H54 (cell line): Measurements from ENCODE around the gene ASB17.
A peak's percentile ranks its signal among the peaks of the same experiment; 100 is the strongest.
"Not testable (repeated sequence)": the region's sequence is repeated elsewhere in the genome, so short reads cannot be mapped to it uniquely, and the experiment has no call there.

Experiments used
- DNase-seq: peaks from one replicate; pipeline ENCODE4 v3.0.0; 2011; ENCODE audit warnings: low spot score, mixed read lengths; ENCODE audit not compliant: insufficient read length
- FAIRE-seq: peaks from 3 replicates; lab custom pipeline; 2011; peaks lifted over from hg19 to GRCh38; lab: Jason Lieb, UNC
- POLR2A ChIP-seq: IDR thresholded peaks from 2 replicates; pipeline ENCODE4 v1.6.1; 2011; ENCODE audit warnings: low read depth, mild to moderate bottlenecking, low read length

Gene ASB17, protein sequence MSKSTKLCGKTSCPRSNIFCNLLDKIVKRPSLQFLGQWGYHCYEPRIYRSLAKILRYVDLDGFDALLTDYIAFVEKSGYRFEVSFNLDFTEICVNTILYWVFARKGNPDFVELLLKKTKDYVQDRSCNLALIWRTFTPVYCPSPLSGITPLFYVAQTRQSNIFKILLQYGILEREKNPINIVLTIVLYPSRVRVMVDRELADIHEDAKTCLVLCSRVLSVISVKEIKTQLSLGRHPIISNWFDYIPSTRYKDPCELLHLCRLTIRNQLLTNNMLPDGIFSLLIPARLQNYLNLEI

GRCh38 chr1:75932304-75932703 lies at the start of gene ASB17:
Gene ASB17, minus strand, starts transcription at chr1:75932404. Its CDS starts 113 bp downstream, at chr1:75932291.
- DNase-seq (no peak), FAIRE-seq (no peak)
- no peak for TF ChIP-seq POLR2A

DNA sequence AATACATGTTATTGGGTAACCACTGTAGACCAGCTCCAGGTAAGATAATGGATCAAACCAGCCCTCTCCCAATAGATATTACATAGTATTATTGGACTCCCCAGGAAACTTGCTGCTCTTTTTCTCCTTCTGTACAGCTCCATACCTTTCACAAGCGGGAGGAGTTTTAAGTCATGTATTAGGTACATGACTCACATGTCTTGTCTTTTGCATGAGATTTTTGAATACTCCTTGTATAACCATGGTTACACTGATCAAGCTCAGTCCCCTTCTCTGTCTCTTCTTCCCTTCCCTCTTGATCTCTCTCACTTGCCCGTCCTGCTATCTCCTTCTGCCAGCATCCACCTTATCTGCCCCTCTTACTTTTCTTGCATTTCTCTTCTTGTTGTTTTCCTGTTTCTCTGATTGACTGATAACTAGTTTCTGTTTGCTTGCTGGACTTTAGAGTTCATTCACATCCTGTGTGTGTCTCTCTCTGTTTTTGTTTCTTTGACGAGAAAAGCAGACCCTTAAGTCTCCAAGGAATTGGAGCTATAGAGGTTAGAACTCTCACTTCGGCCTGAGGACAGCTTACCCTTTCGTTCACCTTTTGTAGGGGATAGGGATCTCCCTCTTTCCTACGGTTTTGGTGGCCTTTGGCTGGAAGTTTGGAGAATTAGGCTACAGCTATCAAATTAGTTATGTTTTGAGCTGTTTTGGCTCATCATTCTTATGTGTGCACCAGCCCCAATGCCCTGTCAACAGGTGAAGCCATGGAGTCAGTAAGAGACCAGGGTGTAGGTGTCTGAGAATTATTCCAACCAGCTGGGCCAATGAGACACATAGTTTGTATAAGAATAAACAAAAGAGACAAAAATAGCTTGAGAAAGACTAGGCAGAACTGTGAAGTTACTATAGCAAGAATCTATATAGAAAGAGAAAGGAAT lies 49.0 kb upstream of the ASB17 start:
- no peak for FAIRE-seq
- DNase-seq = no peak
- TF ChIP-seq POLR2A = no peak

GRCh38 chr1:75970631-75971030 lies 38.4 kb upstream of the ASB17 start:
- no peak for TF ChIP-seq POLR2A
- FAIRE-seq = no peak
- no peak for DNase-seq

- no peak for TF ChIP-seq POLR2A
- DNase-seq = no peak
- FAIRE-seq = no peak
Measured at GRCh38 chr1:75969550-75969949, 37.3 kb upstream of the ASB17 start.

DNA sequence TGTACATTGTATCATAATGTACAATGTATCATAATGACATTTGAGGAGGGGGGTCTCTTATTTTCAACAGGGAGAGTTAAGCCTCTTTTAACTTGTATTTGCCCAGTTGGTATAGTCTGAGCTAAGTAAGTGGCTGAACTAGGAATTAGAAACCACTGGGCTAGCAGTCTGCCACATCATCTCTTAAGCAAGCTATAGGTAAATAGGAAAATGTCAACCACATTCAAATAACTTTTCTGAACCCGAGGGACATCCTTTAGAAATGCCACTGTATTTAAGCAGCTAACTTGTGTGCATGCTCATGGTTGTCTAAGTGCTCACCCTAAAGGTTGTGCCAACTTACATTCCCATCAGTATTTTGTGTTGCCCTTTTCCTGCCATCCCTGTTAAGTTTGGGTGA lies 35.5 kb upstream of the ASB17 start:
- DNase-seq (no peak), FAIRE-seq (no peak)
- TF ChIP-seq POLR2A = no peak

GRCh38 chr1:75964760-75965408 lies 32.7 kb upstream of the ASB17 start:
- TF ChIP-seq POLR2A = no peak
- DNase-seq = no peak
- no peak for FAIRE-seq

- DNase-seq = not testable (repeated sequence)
Measured at GRCh38 chr1:75964110-75964759, 32.0 kb upstream of the ASB17 start.

GRCh38 chr1:75954586-75954985 lies 22.4 kb upstream of the ASB17 start:
- DNase-seq (no peak), FAIRE-seq (no peak)
- no peak for TF ChIP-seq POLR2A

More at GRCh38 chr1:75964110-75964759, 32.0 kb upstream of the ASB17 start:
- FAIRE-seq = peak; percentile 75

DNA sequence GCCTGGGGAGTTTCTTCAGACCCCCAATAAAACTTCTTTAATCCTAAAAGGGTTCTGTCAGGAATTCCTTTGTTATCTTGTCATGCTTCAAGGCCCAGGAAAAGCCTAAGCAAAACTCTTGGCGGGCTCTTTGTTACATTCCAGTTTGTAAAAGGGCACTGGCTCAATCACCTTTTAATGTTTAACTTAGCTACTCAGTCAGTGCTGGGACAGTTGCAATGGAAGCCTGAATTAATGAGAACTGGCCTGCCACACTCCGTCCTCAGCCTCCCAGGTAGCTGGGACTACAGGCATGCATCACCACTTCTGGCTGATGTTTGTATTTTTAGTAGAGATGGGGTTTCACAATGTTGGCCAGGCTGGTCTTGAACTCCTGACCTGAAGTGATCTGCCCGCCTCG lies 21.3 kb upstream of the ASB17 start:
- TF ChIP-seq POLR2A = no peak
- DNase-seq (no peak), FAIRE-seq (no peak)

DNA sequence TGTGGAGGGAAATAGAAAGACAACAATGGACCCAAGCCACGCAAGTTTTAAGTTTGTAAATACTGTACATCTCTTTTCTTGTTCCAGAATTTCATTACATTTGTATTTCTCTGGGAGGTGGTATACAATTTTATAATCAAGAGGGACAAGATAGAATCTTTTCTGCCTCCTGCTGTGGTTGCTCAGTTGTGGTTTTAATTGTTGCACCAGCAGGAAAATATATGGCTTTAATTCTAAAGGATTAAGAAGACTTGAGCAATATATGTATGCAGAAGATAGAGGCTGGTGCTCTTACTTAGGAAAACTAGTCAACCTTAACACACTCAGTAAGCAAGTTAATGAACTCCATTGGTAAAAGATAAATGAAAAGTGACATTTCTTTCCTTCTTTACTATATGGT lies 19.8 kb upstream of the ASB17 start:
- no peak for TF ChIP-seq POLR2A
- FAIRE-seq (no peak), DNase-seq (no peak)

DNA sequence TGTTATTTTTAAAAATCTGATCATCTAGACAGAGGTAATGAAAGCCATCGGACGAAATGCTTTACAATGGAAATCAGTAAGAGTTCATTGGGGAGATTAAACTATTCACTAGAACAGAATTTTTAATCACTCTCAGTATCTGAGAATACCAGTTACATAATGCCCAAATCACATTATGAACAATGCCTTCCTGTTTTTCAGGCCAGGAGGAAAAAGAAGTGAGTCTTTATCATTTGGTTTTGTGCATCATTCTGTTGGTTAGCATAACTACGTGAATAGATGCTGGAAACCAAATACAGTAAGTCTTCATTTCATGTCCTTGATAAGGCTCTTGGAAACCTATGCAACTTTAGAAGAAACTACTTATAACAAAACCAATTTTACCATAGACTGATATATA lies 18.0 kb upstream of the ASB17 start:
- no peak for DNase-seq
- no peak for TF ChIP-seq POLR2A
- no peak for FAIRE-seq

DNA sequence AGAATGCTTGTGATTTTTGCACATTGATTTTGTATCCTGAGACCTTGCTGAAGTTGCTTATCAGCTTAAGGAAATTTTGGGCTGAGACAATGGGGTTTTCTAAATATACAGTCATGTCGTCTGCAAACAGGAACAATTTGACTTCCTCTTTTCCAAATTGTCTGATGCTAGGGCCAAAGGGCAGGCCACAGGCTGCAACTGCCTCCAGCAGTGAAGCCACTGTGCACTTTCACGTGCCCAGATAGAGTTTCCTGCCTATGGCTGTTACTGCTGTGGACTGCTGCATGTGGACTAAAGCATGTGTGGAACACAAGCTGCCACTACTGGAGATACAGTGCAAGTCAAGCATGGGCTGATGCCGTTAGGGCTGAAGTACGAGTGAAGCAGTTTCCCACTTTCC lies 10.8 kb upstream of the ASB17 start:
- not testable (repeated sequence) for FAIRE-seq, DNase-seq

DNA sequence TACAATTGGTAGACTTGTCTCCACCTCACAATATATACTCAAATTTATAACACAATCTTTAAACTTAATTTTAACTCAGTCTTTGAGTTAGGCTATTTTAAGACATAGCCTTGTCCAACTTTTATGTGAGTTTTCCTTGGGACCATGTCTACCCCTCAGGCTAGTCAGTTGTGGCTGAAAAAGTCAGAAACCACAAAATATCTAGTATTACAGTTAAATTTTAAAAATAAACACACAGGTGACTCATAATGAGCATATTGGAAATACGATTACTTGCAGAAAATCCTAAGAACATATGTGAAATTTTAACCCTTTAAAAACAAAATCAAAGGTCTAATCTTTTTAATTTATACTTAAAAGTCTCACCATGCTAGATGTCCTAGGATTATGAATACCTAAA lies 4.8 kb upstream of the ASB17 start:
- no peak for FAIRE-seq
- TF ChIP-seq POLR2A = no peak
- DNase-seq = no peak

DNA sequence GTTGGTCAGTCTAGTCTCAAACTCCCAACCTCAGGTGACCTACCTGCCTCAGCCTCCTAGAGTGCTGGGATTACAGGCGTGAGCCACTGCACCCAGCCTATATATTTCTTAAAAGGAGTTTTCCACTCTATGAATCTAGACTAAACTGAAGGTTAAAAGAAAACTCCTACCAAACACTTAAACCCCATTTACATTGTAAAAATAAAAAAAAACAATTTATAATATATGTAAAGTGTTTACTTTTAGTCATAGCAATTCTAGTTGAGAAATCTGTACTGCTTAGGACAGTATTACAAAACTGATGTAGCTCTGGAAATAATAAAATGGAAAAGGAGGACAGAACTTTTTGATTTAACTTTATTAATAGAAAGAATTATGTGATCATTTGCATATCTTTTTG lies 9.5 kb downstream of the ASB17 start:
- no peak for TF ChIP-seq POLR2A
- FAIRE-seq = no peak
- DNase-seq = no peak
